ENCODE results near the gene SPAG16. TPM values are rescaled to one million over a fixed set of nuclear protein-coding genes. Genes with fewer than 3 reads are reported as not detected.
"Not testable (repeated sequence)": the region's sequence is repeated elsewhere in the genome, so short reads cannot be mapped to it uniquely, and the experiment has no call there.

The SPAG16 gene
- total and polyA plus RNA-seq, 2 donors from 2014 or later = 35.9 to 38.5 TPM

DNA sequence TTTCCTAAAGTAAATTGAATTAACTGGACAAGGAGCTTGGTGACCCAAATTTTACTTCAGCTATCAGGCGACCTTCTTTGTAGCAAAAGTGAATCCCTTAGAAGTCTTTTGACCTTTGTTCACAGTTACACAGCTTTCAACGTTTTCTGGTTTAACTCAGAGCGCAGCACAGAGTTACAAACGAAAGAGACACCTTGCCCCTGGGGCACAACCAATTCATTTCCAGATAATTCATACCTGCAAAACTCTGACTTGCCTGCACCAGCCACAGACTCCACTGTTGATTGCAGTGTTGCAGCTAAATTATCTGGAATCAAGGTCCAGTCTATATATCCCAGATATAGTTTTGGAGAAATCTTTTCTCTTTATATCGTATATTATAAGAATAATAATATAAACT, 768.0 kb downstream of the SPAG16 start:
- H3K36me3 ChIP-seq (ENCODE audit: control insufficient read depth in 2 of 3, insufficient read depth in 3 of 3, low read length in 3 of 3) = no peaks in the 10 kb centered on the region
- DNase-seq (no peak), FAIRE-seq (no peak)
- TF ChIP-seq, protein P1, sequence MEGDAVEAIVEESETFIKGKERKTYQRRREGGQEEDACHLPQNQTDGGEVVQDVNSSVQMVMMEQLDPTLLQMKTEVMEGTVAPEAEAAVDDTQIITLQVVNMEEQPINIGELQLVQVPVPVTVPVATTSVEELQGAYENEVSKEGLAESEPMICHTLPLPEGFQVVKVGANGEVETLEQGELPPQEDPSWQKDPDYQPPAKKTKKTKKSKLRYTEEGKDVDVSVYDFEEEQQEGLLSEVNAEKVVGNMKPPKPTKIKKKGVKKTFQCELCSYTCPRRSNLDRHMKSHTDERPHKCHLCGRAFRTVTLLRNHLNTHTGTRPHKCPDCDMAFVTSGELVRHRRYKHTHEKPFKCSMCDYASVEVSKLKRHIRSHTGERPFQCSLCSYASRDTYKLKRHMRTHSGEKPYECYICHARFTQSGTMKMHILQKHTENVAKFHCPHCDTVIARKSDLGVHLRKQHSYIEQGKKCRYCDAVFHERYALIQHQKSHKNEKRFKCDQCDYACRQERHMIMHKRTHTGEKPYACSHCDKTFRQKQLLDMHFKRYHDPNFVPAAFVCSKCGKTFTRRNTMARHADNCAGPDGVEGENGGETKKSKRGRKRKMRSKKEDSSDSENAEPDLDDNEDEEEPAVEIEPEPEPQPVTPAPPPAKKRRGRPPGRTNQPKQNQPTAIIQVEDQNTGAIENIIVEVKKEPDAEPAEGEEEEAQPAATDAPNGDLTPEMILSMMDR (IDR thresholded peaks at IDR 0.05; ENCODE audit: borderline replicate concordance, extremely low read depth, insufficient read depth) = no peak
- intact Hi-C loops (cut with DNase I) = no loop called here
- H3K9me3 ChIP-seq (ENCODE audit: control insufficient read depth in 2 of 3, insufficient read depth in 1 of 3, low read length in 3 of 3) = no peaks in the 10 kb centered on the region
- H3K9ac ChIP-seq (ENCODE audit: low read length in 3 of 3) = no peak overlapping the region
- H3K27ac ChIP-seq (ENCODE audit: low read depth in 2 of 2, low read length in 2 of 2) = no peak overlapping the region
- no peaks in the 10 kb centered on the region for H3K4me1 ChIP-seq (ENCODE audit: control insufficient read depth in 2 of 3, insufficient read depth in 2 of 3, low read depth in 1 of 3, low read length in 3 of 3)
- H3K4me3 ChIP-seq (ENCODE audit: low read length in 3 of 3) = no peak overlapping the region
- no peaks in the 10 kb centered on the region for H3K27me3 ChIP-seq (ENCODE audit: control insufficient read depth, insufficient read depth, low read length)

DNA sequence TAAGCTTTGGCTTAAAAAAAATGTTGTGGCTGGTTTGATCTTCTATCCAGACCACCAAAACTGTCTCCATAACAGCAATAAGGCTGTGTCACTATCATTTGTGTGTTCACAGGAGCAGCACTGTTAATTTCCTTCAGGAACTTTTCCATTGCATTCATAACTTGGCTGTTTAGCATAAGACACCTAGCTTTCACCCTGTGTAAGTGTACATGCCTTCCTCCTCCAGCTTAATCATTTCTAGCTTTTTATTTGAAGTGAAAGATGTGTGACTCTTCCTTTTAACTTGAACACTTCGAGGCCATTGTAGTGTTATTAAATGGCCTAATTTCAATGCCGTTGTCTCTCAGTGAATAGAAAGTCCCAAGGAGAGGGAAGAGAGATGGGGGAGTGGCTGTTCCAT, 773.7 kb downstream of the SPAG16 start:
- Histone ChIP-seq H3K4me1 (ENCODE audit: control insufficient read depth in 2 of 3, insufficient read depth in 2 of 3, low read depth in 1 of 3, low read length in 3 of 3) (no peaks in the 10 kb centered on the region), H3K27me3 (ENCODE audit: control insufficient read depth, insufficient read depth, low read length) (no peaks in the 10 kb centered on the region), H3K9ac (ENCODE audit: low read length in 3 of 3) (no peak overlapping the region), H3K4me3 (ENCODE audit: low read length in 3 of 3) (no peak overlapping the region), H3K9me3 (ENCODE audit: control insufficient read depth in 2 of 3, insufficient read depth in 1 of 3, low read length in 3 of 3) (no peaks in the 10 kb centered on the region), H3K36me3 (ENCODE audit: control insufficient read depth in 2 of 3, insufficient read depth in 3 of 3, low read length in 3 of 3) (no peaks in the 10 kb centered on the region), H3K27ac (ENCODE audit: low read depth in 2 of 2, low read length in 2 of 2) (no peak overlapping the region)
- TF ChIP-seq, protein P1 (IDR thresholded peaks at IDR 0.05; ENCODE audit: borderline replicate concordance, extremely low read depth, insufficient read depth) = no peak
- intact Hi-C loops (cut with DNase I) = no loop called here
- FAIRE-seq = no peak
- peak in 1 of 5 donors; percentile 3 for DNase-seq

DNA sequence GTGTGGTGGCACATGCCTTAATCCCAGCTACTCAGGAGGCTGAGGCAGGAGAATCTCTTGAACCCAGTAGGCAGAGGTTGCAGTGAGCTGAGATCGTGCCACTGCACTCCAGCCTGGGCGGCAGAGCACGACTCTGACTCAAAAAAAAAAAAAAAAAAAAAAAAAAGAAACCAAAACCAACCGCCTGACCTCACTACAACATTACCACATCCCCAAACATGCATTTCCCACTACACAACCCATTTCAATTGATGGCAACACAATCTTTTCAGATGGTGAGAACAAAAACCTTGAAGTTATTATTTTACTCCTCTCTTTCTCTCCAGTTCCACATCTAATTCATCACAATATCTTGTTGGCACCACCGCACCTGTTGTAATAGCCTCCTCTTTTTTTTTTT, 778.0 kb downstream of the SPAG16 start:
- H3K9me3 ChIP-seq (ENCODE audit: control insufficient read depth in 2 of 3, insufficient read depth in 1 of 3, low read length in 3 of 3); H3K4me1 ChIP-seq (ENCODE audit: control insufficient read depth in 2 of 3, insufficient read depth in 2 of 3, low read depth in 1 of 3, low read length in 3 of 3); DNase-seq; H3K9ac ChIP-seq (ENCODE audit: low read length in 3 of 3); H3K36me3 ChIP-seq (ENCODE audit: control insufficient read depth in 2 of 3, insufficient read depth in 3 of 3, low read length in 3 of 3); H3K27me3 ChIP-seq (ENCODE audit: control insufficient read depth, insufficient read depth, low read length); FAIRE-seq; H3K27ac ChIP-seq (ENCODE audit: low read depth in 2 of 2, low read length in 2 of 2); H3K4me3 ChIP-seq (ENCODE audit: low read length in 3 of 3); intact Hi-C loops (cut with DNase I): not testable (repeated sequence)

DNA sequence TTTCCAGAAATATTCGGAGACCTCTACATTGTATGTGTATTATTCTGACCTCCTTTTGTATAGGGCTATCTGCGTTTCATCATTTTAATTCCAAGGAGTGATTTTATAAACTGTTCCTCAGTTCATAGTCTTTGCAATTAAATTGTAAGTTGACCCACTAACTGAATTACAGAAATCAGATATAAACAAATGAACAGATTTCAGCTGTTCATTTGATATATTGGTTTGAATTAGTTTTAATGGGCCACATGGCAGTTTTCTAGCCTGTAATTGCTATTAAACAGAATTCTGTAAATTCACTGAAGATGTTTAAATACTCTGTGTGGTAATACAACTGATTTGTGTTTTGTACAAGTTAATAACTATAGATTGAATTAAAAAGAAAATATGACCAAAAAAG, 780.2 kb downstream of the SPAG16 start:
- H3K27me3 ChIP-seq (ENCODE audit: control insufficient read depth, insufficient read depth, low read length) = no peaks in the 10 kb centered on the region
- DNase-seq (no peak), FAIRE-seq (no peak)
- no peak overlapping the region for H3K27ac ChIP-seq (ENCODE audit: low read depth in 2 of 2, low read length in 2 of 2)
- no peak overlapping the region for H3K4me3 ChIP-seq (ENCODE audit: low read length in 3 of 3)
- H3K36me3 ChIP-seq (ENCODE audit: control insufficient read depth in 2 of 3, insufficient read depth in 3 of 3, low read length in 3 of 3) = no peaks in the 10 kb centered on the region
- H3K4me1 ChIP-seq (ENCODE audit: control insufficient read depth in 2 of 3, insufficient read depth in 2 of 3, low read depth in 1 of 3, low read length in 3 of 3) = no peaks in the 10 kb centered on the region
- intact Hi-C loops (cut with DNase I) = no loop called here
- no peak overlapping the region for H3K9ac ChIP-seq (ENCODE audit: low read length in 3 of 3)
- H3K9me3 ChIP-seq (ENCODE audit: control insufficient read depth in 2 of 3, insufficient read depth in 1 of 3, low read length in 3 of 3) = no peaks in the 10 kb centered on the region
- TF ChIP-seq, protein P1 (IDR thresholded peaks at IDR 0.05; ENCODE audit: borderline replicate concordance, extremely low read depth, insufficient read depth) = no peak

All from kidney (tissue), 14 donors.